HG02884 (cell line): ENCODE results near the gene PLXDC1.
A peak's percentile ranks its signal among the peaks of the same experiment; 100 is the strongest.
"Not testable (repeated sequence)": the region's sequence is repeated elsewhere in the genome, so short reads cannot be mapped to it uniquely, and the experiment has no call there.

Experiments
- ATAC-seq: cut with Tn5 transposase; IDR thresholded peaks from one replicate; pipeline ENCODE4 v1.9.1; 2021; ENCODE audit warnings: mild to moderate bottlenecking, moderate library complexity; ENCODE audit not compliant: unreplicated experiment

The PLXDC1 gene

DNA sequence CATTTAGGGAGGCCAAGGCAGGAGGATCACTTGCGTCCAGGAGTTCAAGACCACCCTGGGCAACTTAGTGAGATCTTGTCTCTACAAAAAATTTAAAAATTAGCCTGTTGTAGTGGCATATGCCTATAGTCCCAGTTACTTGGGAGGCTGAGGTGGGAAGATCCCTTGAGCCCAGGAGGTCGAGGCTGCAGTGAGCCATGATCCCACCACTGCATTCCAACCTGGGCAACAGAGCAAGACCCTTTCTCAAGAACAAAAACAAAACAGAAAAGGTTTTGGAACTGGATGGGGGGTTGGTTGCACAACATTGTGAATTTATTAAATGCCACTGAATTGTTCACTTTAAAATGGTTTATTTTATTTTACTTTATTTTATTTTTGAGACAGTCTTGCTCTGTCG lies 21.2 kb downstream of the PLXDC1 start:
- no peak for ATAC-seq

DNA sequence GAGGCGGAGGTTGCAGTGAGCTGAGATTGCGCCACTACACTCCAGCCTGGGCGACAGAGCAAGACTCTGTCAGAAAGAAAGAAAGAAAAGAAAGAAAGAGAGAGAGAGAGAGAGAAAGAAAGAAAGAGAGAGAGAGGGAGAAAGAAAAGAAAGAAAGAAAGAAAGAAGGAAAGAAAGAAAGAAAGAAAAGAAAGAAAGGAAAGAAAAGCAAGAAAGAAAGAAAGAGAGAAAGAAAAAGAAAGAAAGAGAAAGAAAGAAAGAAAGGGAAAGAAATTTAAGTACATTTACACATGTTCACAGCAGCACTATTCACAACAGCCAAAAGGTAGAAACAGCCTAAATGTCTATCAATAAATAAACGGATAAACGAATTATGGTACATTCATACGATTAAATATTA lies 21.9 kb downstream of the PLXDC1 start:
- not testable (repeated sequence) for ATAC-seq

- no peak for ATAC-seq
These were observed 25.0 kb downstream of the PLXDC1 start for GRCh38 chr17:39126436-39126835.

DNA sequence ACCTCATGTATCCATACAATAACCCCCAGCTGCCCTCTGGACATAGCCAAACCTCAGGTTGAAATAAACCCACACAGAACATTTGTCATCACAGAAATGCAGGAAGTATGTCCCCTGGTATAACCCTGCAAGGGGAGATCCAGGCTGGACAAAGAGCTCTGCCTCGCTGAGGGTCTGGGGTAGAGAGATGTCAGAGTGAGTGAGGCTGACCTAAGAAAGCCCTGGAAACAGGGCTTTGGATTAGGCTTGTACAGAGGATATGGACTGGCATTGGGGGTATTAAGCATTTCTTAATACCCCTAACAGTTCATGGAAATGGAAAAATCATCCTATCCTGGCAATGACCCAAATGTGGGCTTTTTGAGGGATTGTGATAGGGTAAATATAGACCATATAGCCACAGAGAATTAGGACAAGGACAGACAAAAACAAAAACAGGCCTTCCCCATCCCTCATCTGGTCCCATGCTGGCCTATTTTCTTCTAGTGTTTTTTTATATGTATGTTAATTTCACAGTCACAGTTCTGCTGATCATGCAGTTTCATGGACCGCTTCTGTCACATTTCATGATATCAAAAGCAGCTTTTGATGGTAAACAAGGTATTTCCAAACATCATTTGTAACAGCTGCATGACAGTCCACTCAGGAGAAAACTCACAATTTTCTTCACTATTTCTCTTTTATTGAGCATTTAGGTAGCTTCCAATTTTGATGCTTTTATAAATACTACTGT lies 26.1 kb downstream of the PLXDC1 start:
- no peak for ATAC-seq

DNA sequence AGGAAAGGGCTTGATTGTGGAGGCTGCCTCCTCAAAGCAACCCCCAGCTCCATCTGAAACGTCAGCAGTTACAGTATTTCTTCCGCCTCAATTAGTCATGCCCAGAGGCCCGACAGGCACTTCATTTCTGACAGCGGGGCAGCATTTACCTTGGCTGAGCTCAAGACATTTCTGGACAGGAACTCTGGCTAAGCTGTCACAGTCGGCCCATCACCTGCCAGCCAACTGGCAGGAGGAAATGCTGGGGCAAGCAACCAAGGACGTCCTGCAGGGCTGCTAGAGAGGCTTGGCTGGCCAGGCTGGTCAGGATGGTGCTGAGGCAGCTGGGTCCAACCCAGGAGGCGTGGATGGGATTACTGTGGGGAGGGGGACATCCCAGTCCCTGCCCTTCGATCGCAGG lies 27.8 kb downstream of the PLXDC1 start:
- no peak for ATAC-seq

GRCh38 chr17:39122991-39123390 lies 28.4 kb downstream of the PLXDC1 start:
- no peak for ATAC-seq

GRCh38 chr17:39121919-39122318 lies 29.5 kb downstream of the PLXDC1 start:
- not testable (repeated sequence) for ATAC-seq

- ATAC-seq, result peak; percentile 43
These were observed 32.6 kb downstream of the PLXDC1 start for GRCh38 chr17:39118674-39119419.

DNA sequence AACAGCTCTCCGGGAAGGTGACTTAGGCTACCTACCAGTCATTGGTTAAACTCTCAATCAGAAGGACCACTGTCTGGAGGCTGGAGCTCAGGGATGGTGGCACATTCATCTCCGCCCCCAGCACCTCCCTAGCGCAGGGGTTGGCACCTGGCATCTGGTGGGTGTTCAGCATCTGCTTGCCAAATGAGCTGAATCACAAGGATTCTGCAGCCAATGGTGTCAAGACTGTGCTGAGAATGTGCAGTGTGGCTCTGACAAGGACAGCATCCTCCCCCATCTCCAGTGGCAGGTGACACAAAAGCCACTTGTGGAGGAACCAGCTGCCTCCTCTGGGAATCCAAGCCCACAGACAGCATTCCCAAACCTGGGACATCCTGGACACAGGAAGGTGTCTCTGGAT lies 35.2 kb downstream of the PLXDC1 start:
- ATAC-seq, result no peak

DNA sequence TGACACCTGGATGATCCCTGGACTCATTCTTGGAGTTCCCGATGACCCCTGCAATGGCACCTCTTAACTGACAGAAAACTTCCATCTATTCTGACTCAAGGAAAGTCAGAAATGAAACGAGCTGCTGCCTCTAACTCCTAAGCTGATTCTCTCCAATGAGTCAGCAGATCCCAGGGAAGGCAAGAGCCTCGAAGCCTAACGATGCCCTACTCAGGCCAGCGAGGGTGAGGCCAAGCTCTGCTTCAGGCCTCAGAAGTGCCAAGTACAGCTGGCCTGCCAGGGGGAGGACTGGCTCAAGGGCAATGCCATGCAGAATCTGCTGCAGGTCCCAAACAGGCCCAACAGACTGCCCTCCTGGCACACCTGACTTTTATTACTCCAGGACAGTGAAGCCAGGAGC lies 36.3 kb downstream of the PLXDC1 start:
- ATAC-seq, result no peak

- ATAC-seq, result no peak
These were observed 36.7 kb downstream of the PLXDC1 start for GRCh38 chr17:39114723-39115122.

DNA sequence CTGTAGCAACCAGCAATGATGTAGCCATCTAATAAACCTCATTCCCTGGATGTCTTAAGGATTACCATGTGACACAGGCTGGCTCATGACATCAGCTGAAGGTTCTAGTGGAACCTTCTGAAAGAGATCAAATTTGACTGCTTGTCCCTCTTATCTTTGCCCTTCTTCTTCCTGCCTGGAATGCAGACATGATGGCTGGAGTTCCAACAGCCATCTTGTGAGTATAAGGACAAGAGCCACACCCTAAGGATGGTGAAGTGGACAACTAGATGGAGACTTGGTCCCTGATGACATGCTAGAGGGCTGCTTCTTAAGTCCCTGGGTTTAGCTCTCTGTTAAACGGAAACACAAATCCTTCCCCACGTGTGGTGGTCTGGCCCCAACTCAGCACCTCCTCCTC lies 37.6 kb downstream of the PLXDC1 start:
- ATAC-seq, result no peak

DNA sequence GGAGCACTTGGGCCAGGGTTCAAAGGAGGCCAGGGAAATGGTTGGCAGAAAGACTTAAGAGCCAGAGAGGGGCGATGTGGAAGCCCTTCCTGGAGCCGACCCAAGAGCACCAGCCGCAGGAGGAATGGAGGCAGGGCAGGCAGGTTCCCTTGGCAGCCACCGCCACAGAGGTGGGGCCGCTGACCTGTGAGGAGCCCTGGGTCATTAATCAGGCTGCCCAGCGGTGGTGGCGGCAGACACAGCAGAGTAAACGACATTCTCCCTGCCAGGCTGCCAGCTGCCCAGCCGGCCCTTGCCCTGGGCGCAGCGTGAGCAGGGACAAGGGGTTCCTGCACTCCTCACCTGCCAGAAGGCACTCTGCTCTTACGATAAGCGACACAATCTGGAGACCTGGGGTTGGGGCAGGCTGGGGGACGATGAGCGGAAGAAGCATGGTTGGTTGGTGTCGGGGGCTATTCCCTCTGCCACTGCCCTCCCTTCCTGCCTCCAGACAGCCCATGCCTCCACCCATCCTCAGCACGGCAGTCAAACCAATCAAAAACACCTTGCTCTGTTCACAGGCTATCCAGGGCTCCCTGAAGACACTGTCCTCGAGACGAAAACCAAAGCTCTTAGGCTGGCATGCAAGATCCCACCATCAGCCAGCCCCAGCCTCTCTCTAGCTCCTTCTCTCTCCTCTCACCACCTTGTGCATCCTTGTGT lies 40.9 kb downstream of the PLXDC1 start:
- ATAC-seq, result no peak

- ATAC-seq, result no peak
These were observed 42.7 kb downstream of the PLXDC1 start for GRCh38 chr17:39108461-39109375.

DNA sequence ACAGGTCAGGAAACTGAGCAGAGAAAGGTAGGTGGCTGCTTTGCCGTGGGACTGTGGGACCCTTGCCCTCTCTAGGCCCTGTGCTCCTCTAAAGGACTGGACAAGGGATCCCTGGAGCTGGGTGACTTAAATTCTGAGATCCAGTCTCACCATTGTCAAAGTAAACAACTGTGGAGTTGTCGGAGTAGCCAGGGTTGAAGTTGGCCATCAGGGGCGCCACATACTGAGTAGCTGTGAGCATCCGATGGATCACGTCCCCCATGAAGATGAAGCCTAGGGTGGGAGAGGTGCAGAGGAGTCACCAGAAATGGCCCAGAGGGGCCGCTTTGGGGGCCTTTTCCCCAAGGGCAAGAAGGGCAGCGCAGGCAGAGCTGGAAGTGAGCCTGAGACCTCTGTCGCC lies 43.5 kb downstream of the PLXDC1 start:
- ATAC-seq, result no peak

- no peak for ATAC-seq
These were observed 44.3 kb downstream of the PLXDC1 start for GRCh38 chr17:39107155-39107554.

DNA sequence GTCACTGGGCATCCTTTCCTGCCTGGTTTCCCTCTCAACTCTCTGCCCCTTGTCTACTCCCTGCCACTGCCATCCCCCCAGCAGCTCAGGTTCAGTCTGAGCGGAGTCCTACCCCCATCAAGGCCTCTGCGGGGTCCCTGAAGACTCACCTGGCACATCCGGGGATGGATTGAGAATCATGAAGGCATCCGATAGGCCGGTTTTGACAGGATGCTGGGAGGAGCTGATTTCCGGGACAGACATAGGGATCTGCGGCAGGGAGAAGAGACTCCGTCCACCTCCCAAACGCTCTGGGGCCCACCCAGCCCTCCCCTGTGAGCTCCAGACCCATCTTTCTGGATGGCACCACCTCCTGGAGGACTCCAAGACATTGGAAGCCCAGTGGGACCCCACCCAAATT lies 45.7 kb downstream of the PLXDC1 start:
- ATAC-seq, result no peak

DNA sequence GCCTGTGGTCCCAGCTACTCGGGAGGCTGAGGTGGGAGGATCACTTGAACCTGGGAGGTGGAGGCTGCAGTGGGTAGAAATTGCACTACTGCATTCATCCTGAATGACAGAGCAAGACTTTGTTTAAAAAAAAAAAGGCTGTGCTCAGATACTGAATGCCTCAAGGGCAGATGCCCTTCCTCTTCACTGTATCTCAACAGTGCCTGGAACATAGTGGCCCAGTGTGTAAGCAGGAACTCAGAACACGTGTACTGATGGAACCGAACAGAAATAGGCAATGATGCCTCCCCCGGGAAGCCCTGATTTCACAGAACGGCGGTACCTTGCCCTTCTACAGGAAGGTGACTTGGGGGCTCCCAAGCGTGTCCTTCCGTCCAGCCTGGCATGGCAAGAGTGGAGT lies 46.8 kb downstream of the PLXDC1 start:
- no peak for ATAC-seq

DNA sequence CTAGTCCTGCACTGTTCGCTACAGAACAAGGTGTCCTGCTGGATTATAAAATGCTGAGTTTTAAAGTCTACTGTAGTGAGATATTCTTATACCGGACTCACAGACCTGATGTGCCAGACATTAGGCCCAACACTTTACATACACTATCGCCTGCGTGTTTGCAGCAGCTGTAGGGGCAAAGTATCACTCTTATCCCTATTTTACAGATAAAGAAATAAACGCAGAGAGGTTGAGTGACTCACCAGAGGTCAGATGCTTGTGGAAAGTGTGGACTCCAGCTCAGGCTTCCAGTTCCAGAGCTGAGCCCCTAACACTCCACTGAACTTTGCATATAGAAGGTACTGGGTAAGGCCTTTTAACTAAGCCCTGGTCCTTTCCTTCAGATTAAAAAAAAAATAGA lies 47.4 kb downstream of the PLXDC1 start:
- no peak for ATAC-seq

- no peak for ATAC-seq
These were observed 50.3 kb downstream of the PLXDC1 start for GRCh38 chr17:39101091-39101490.

- ATAC-seq, result no peak
These were observed 50.9 kb downstream of the PLXDC1 start for GRCh38 chr17:39100530-39100929.
